PFSK-1 (cell line): Measurements from ENCODE around the gene KAZALD1.

ENCODE experiments used
- FOXP2 ChIP-seq: optimal IDR thresholded peaks from 2 replicates; pipeline ENCODE3; 2011; ENCODE audit warnings: borderline replicate concordance, control low read depth, inconsistent platforms; ENCODE audit not compliant: insufficient read depth; ENCODE audit errors: extremely low read length, extremely low read depth
- POLR2AphosphoS5 ChIP-seq: IDR thresholded peaks from 2 replicates; pipeline ENCODE4 v1.6.1; 2012; ENCODE audit warnings: low read depth, mild to moderate bottlenecking, control low read depth, low read length, moderate library complexity
- TF ChIP-seq, protein P1 (sequence below), 2 experiments: IDR thresholded peaks; 2 replicates each; pipeline versions ENCODE4 v1.6.1 to v1.8.0; 2011 to 2012; ENCODE audit warnings: low read depth in 2 of 2, low read length in 2 of 2, control low read depth in 1 of 2, inconsistent platforms in 1 of 2, mild to moderate bottlenecking in 1 of 2, moderate library complexity in 1 of 2; ENCODE audit not compliant: insufficient read depth in 1 of 2

DNA sequence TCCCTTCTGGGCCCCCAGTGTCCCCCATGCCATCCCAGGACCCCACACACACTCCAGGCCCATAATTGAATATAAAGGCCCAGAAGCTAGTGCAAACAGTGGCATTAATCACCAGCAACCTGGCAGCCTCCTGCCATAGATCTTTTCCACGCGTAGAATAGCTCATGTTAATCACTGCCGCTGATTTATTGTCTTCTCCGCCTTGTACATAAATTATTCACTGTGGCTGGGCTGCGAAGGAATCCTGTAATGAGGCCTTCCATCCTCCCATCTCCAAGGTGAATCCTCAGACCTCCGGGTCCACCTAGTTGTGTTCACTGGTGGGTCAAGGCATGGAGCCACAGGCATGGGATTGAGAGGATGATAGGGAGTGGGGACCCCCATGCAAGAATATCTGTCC, 33.2 kb downstream of the KAZALD1 start:
- no peak for TF ChIP-seq POLR2AphosphoS5
- TF ChIP-seq, protein P1, sequence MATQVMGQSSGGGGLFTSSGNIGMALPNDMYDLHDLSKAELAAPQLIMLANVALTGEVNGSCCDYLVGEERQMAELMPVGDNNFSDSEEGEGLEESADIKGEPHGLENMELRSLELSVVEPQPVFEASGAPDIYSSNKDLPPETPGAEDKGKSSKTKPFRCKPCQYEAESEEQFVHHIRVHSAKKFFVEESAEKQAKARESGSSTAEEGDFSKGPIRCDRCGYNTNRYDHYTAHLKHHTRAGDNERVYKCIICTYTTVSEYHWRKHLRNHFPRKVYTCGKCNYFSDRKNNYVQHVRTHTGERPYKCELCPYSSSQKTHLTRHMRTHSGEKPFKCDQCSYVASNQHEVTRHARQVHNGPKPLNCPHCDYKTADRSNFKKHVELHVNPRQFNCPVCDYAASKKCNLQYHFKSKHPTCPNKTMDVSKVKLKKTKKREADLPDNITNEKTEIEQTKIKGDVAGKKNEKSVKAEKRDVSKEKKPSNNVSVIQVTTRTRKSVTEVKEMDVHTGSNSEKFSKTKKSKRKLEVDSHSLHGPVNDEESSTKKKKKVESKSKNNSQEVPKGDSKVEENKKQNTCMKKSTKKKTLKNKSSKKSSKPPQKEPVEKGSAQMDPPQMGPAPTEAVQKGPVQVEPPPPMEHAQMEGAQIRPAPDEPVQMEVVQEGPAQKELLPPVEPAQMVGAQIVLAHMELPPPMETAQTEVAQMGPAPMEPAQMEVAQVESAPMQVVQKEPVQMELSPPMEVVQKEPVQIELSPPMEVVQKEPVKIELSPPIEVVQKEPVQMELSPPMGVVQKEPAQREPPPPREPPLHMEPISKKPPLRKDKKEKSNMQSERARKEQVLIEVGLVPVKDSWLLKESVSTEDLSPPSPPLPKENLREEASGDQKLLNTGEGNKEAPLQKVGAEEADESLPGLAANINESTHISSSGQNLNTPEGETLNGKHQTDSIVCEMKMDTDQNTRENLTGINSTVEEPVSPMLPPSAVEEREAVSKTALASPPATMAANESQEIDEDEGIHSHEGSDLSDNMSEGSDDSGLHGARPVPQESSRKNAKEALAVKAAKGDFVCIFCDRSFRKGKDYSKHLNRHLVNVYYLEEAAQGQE (IDR thresholded peaks at IDR 0.05; ENCODE audit: insufficient read depth in 1 of 2, low read depth in 2 of 2, low read length in 2 of 2) = no peak
- TF ChIP-seq FOXP2 = no peak
